Type B pancreatic cell (in vitro differentiated cells): ENCODE measurements around the gene PARL. TPM values are rescaled to one million over a fixed set of nuclear protein-coding genes. Genes with fewer than 3 reads are reported as not detected.

ENCODE experiments used
- DNase-seq: peaks from one replicate; pipeline ENCODE4 v3.0.0; 2021; ENCODE audit warnings: mixed read lengths; ENCODE audit not compliant: unreplicated experiment; ENCODE audit errors: extremely low spot score
- H3K27ac Mint-ChIP-seq: 2 replicates; pipeline ENCODE4 v1.8.0; 2021; ENCODE audit warnings: mild to moderate bottlenecking, mixed read lengths
- H3K27me3 Mint-ChIP-seq: 2 replicates; pipeline ENCODE4 v1.8.0; 2021; ENCODE audit warnings: mixed read lengths
- H3K36me3 Mint-ChIP-seq: 2 replicates; pipeline ENCODE4 v1.8.0; 2021; ENCODE audit warnings: mixed read lengths
- H3K4me1 Mint-ChIP-seq: one replicate; pipeline ENCODE4 v1.8.0; 2021; ENCODE audit warnings: mixed read lengths; ENCODE audit not compliant: unreplicated experiment
- H3K4me3 Mint-ChIP-seq: 2 replicates; pipeline ENCODE4 v1.8.0; 2021; ENCODE audit warnings: mild to moderate bottlenecking, mixed read lengths
- H3K9me3 Mint-ChIP-seq: 2 replicates; pipeline ENCODE4 v1.8.0; 2021; ENCODE audit warnings: mixed read lengths
- total RNA-seq: library from RNA; stranded (reverse); gene quantifications from 2 replicates; pipeline ENCODE4 v1.2.1, GENCODE V29; 2021; ENCODE audit warnings: low replicate concordance
- TF ChIP-seq, protein P1 (sequence below): fragments of 200-600 bp; sonication (generic); conservative IDR thresholded peaks from 2 replicates; pipeline ENCODE4 v1.5.0; 2021; ENCODE audit warnings: antibody characterized with exemption, mild to moderate bottlenecking

The PARL gene
- total RNA-seq, 1 donor from 2014 or later: 53.1 TPM

DNA sequence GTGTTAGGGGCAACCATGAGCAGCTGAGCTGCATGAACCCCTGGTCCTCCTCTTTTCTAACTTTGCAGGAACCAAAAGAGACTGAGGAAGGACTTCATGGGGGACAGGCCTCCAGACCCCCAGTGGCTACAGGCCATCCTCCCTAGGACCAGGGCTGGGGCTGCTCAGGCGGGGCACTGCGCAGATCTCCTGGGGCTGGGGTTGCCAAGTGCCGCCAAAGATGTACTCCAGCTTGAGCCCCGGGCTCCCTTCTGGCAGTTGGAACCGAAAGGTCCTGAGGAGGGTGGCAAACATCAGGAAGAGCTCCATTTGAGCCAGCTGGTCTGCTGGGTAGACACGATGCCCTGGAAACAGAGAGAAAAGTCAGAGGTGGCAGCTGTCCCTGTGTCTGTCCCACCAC is 11.1 kb upstream of the PARL start:
- Mint-ChIP-seq H3K27me3 (peaks cover 38% of the 10 kb centered on the region), H3K4me3 (no peak overlapping the region), H3K27ac (no peak overlapping the region), H3K9me3 (no peaks in the 10 kb centered on the region), H3K4me1 (no peaks in the 10 kb centered on the region), H3K36me3 (no peaks in the 10 kb centered on the region)
- DNase-seq: no peak
- TF ChIP-seq, protein P1, sequence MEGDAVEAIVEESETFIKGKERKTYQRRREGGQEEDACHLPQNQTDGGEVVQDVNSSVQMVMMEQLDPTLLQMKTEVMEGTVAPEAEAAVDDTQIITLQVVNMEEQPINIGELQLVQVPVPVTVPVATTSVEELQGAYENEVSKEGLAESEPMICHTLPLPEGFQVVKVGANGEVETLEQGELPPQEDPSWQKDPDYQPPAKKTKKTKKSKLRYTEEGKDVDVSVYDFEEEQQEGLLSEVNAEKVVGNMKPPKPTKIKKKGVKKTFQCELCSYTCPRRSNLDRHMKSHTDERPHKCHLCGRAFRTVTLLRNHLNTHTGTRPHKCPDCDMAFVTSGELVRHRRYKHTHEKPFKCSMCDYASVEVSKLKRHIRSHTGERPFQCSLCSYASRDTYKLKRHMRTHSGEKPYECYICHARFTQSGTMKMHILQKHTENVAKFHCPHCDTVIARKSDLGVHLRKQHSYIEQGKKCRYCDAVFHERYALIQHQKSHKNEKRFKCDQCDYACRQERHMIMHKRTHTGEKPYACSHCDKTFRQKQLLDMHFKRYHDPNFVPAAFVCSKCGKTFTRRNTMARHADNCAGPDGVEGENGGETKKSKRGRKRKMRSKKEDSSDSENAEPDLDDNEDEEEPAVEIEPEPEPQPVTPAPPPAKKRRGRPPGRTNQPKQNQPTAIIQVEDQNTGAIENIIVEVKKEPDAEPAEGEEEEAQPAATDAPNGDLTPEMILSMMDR: no peak

DNA sequence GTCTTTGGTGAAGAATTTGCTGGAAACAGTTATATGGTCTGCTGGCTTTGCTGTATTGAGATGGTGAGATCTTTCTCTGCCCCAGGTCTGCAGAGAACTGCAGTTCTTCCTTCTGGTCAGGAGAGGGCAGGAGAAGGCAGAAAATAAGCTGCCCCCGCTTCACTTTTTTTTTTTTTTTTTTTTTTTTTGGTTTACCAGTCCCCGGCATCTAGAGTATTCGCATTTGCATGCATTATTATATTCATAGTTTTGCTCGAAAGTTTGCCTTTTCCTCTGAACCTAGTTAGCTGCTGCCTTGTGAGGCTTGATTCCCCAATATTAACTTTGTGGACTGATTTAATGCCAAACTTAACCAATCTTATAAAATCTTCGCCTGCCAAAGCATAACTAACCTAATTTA is 10.6 kb upstream of the PARL start:
- H3K36me3 Mint-ChIP-seq: no peaks in the 10 kb centered on the region
- TF ChIP-seq, protein P1: peak; percentile 89
- H3K4me1 Mint-ChIP-seq: no peaks in the 10 kb centered on the region
- H3K4me3 Mint-ChIP-seq: no peak overlapping the region
- peaks cover 36% of the 10 kb centered on the region for H3K27me3 Mint-ChIP-seq
- no peaks in the 10 kb centered on the region for H3K9me3 Mint-ChIP-seq
- no peak for DNase-seq
- no peak overlapping the region for H3K27ac Mint-ChIP-seq

DNA sequence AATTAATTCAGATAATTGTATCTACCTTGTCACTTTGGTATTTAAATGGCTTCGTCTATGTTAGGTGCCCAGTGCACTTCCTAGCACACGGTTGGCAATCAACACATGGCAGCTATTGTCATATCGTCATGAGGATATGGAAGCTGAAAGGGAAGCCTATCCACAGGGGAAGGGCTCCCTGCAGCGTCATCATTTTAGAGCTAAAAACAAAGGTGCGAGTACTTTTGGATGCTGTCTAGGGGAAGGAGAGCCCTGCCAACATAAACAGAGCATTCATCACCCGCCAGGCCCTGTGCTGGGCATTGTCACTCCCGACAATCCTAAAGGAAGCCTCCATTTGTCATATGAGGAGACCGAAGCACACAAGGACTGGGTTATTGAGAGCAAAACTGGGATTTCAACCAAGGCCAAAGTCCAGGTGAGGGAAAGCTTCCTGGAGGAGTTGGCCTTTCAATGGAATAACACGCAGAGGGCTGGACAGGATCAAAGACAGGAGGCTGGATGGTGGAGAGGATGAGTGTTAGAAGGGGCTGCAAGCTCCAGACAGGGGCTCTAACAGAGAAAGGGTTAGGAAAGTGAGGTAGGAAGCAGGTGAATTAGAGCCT is 8.0 kb upstream of the PARL start:
- Mint-ChIP-seq H3K27me3 (peaks cover 35% of the 10 kb centered on the region), H3K36me3 (no peaks in the 10 kb centered on the region), H3K9me3 (no peaks in the 10 kb centered on the region), H3K27ac (peak overlapping the region; percentile 13), H3K4me3 (no peak overlapping the region), H3K4me1 (no peaks in the 10 kb centered on the region)
- DNase-seq: no peak
- TF ChIP-seq, protein P1: no peak

DNA sequence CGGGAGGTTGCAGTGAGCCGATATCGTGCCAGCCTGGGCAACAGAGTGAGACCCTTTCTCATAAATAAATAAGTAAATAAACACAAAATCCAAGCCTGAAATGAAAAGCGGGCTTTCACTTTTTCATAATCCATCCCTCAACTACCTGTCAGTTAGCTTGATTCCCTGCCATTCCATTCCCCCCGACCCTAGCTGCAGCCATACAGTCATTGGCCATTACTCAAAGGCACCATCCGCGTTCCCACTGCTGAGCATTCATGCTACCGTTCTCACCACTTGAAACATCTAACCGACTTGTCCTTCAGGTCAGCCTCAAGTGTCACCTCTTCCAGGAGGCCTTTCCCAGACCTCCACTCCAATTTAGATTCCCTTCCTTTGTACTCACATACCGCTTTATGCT is 1.1 kb upstream of the PARL start:
- no peak for DNase-seq
- Mint-ChIP-seq H3K27me3 (peaks cover 21% of the 10 kb centered on the region), H3K4me1 (peaks cover 26% of the 10 kb centered on the region), H3K27ac (no peak overlapping the region), H3K9me3 (no peaks in the 10 kb centered on the region), H3K4me3 (peak overlapping the region; percentile 72), H3K36me3 (no peaks in the 10 kb centered on the region)
- TF ChIP-seq, protein P1: no peak

DNA sequence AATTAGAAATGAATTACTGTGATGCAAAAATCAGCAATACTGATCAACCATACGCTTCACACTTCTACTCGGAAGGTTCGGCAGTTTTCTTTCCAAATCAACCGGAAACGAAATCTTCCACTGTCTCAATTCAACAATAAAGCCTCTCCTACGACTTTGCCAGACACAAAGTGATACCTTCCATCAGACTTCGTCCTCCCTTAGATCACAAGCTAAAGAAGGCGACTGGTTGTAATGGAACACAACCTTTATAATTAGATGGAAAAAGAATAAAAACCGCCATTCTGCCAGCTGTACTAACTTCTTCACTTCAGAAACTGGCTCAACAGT is 618 bp downstream of the PARL start:
- peaks cover 29% of the 10 kb centered on the region for H3K4me1 Mint-ChIP-seq
- H3K27me3 Mint-ChIP-seq: peaks cover 16% of the 10 kb centered on the region
- no peaks in the 10 kb centered on the region for H3K36me3 Mint-ChIP-seq
- H3K27ac Mint-ChIP-seq: peak overlapping the region; percentile 86
- no peak for DNase-seq
- peak overlapping the region; percentile 98 for H3K4me3 Mint-ChIP-seq
- TF ChIP-seq, protein P1: no peak
- H3K9me3 Mint-ChIP-seq: no peaks in the 10 kb centered on the region
